Omental fat pad (tissue), 4 donors: Measurements from ENCODE around the gene CDH1. TPM values are rescaled to one million over a fixed set of nuclear protein-coding genes. Genes with fewer than 3 reads are reported as not detected.

Experiments
- ATAC-seq: fragments of 150-250 bp; one replicate; pipeline ENCODE4 v1.9.1; 2016; ENCODE audit warnings: mild to moderate bottlenecking, moderate library complexity; ENCODE audit not compliant: low FRiP score
- DNase-seq: peaks from one replicate; pipeline ENCODE4 v3.0.0-alpha.2; 2019; ENCODE audit warnings: low spot score
- total RNA-seq, 4 donors: library from RNA; depleted of rRNA; stranded (reverse); fragments of >200 nt; gene quantifications; one replicate each; pipeline ENCODE4 v1.1.0, GENCODE V29; 2016
- TF ChIP-seq, protein P1 (sequence below), 3 donors: fragments of 450-650 bp; IDR thresholded peaks; one replicate each; pipeline ENCODE4 v1.5.1; 2016 to 2017; ENCODE audit warnings: antibody characterized with exemption in 3 of 3, mild to moderate bottlenecking in 3 of 3, moderate library complexity in 2 of 3

CDH1 gene
- total RNA-seq, 4 donors from 2014 or later, result 1.8 to 18.7 (median 3.4) TPM; not detected in 1

DNA sequence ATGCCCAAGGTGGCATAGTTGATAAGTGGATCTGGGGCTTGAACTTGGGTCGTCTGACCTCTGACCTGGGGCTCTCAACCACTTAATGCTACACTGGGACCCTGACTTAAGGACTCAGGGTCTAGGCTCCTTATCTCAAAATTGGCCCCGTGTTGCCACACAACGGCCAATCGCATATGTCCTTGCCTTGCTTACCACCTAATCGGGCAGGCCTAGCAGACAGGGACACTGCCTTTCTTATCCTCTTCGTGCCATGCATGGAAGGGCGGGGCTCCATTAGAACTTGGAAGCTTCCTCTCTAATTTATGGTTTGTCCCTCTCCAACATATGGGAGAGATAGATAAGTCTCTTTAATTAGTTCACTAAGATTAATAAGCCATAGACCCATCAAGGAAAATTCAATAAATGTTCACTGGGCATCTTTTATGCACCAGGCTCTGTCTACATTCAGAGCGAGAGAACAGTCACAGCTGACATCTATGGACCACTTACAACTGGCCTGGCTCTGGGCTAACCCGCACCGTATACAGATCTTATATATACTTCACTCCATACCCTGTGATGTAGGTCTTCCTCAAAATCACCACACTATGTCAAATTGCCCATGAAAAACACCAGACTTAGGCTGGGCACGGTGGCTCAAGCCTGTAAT, 35.1 kb downstream of the CDH1 start:
- TF ChIP-seq, protein P1, sequence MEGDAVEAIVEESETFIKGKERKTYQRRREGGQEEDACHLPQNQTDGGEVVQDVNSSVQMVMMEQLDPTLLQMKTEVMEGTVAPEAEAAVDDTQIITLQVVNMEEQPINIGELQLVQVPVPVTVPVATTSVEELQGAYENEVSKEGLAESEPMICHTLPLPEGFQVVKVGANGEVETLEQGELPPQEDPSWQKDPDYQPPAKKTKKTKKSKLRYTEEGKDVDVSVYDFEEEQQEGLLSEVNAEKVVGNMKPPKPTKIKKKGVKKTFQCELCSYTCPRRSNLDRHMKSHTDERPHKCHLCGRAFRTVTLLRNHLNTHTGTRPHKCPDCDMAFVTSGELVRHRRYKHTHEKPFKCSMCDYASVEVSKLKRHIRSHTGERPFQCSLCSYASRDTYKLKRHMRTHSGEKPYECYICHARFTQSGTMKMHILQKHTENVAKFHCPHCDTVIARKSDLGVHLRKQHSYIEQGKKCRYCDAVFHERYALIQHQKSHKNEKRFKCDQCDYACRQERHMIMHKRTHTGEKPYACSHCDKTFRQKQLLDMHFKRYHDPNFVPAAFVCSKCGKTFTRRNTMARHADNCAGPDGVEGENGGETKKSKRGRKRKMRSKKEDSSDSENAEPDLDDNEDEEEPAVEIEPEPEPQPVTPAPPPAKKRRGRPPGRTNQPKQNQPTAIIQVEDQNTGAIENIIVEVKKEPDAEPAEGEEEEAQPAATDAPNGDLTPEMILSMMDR (IDR thresholded peaks at IDR 0.05), result no peak
- ATAC-seq, result no peak
- no peak for DNase-seq

DNA sequence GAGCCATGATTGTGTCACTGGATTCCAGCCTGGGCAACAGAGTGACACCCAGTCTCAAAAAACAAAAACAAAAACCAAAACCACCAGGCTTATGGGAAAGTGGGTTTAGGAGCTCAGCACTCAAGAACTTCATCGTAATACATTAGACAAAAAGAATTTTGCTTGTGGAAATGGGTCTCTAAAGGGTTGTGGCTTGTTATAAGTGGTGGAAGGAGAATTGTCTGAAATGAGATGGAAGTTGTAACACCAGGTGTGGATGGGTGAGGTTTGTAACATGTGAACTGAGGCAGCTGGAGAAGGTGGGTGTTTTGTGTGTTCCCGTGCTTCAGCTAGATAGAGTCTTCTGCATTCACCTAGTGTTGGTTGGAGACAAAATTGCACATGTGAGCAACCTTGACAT, 35.8 kb downstream of the CDH1 start:
- DNase-seq (no peak), ATAC-seq (no peak)
- TF ChIP-seq, protein P1 (IDR thresholded peaks at IDR 0.05), result no peak

DNA sequence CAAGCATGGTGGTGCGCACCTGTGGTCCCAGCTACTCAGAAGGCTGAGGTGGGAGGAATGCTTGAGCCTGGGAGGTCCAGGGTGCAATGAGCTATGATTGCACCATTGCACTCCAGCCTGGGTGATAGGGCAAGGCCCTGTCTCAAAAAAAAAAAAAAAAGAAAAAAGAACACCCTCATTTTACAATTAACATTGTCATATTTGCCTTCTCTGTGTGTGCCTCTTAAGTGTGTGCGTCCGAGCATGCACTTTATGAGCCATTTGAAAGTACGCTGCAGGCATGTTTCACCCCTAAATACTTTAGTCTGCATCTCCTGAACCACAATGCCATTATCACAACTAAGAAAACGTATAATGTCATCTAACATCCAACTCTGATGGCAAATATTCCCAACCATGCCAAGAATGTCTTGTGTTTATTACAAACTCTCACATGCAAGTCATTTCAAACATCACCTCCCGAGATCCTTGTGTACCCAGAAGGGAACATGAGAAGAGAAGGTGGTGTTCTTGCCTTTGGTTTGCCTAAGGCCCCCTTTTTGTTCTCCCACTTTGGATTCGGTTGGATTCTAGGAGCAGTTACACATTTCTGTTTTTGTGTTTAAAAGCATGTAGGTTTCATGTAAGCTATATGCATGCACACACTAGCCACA, 38.0 kb downstream of the CDH1 start:
- ATAC-seq (no peak), DNase-seq (no peak)
- TF ChIP-seq, protein P1 (IDR thresholded peaks at IDR 0.05), result no peak

DNA sequence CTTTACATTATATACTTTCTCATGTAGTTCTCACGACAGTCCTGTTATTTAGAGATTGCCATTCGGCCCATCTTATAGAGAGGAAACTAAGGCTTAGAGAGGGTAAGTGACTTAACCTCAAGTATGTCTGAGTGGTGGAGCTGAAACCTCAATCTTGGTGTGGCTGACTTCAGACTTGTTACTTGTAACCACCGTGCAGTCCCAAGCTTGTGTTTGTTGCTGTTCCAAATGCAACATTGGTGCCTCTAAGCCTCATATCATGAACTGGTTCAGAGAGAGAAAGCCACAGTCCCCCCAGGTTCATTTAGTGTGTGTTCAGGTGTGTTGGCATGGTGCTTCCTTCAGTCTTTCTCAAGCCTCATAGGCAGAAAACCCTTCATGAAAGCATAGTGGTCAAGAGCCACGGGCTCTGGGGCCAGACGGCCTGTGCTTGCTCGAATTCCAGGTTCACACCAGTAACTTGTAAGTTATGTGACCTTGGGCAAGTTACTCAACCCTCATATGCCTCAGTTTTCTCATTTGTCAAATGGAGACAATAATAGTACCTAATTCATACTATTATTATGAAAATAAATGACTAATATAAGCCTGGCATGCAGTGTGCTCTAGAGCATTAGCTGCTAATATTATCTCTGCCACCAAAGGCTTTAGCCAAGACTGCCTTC, 39.9 kb downstream of the CDH1 start:
- TF ChIP-seq, protein P1 (IDR thresholded peaks at IDR 0.05), result no peak
- no peak for ATAC-seq
- no peak for DNase-seq

DNA sequence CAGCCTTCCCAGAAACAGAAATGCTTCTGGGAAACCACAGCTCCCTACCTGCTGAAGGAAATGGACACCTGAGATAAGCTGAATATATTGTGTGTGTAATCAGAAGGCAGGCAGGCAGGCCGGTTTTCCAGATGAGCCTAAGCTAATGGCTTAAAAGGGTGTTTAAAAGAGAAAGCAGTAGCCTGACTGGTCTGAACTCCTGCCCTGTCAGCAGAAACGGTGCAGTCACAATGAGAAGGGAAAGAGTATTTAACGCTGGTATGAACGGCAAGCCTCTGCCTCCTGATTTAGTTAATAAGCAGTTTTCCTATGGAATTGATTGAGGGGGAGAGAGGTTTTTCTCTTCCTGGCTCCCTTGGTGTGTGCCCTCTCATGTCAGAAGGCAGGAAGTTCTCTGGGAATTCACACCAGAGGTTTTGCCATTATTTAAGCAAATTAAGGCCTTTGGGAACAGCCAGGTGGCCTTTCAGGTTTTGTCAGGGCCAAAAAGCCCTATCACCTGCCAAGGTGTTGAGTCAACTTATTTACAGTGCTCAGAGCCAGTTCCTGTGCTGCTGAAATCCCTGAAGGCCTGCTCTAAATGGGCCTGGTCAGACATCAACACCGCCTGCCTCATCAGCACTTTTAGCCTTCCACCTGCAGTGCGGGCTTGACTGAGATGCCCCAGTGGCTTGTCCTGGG, 41.6 kb downstream of the CDH1 start:
- peak; percentile 54 for ATAC-seq
- TF ChIP-seq, protein P1 (IDR thresholded peaks at IDR 0.05), result no peak
- no peak for DNase-seq

GRCh38 chr16:68779891-68780290, 42.8 kb downstream of the CDH1 start:
- ATAC-seq (no peak), DNase-seq (no peak)
- TF ChIP-seq, protein P1 (IDR thresholded peaks at IDR 0.05), result no peak
